ENCODE results near the gene ZNF367. TPM values are rescaled to one million over a fixed set of nuclear protein-coding genes. Genes with fewer than 3 reads are reported as not detected.

The ZNF367 gene
- total RNA-seq, 1 experiment from 2014 or later = 14.0 TPM

DNA sequence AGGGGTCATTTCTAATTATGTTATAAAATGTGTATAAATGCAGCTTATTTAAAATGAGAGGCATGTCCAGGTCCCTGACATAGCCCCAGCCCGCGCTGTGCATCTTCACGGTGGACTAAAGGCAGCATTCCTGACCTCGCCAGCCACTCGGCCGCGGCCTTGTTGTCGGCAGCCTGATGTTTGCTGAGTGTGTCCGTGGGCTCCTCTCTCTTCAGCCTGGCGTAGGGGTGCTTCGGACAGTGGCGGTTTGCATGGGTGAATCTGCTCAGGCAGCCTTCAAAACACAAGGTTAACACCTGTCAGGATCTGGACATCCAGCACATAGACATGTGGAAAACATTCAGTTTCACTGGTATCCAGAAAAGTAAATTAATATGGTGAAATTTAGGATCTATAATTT lies 25.9 kb downstream of the ZNF367 start:
- H3K27me3 ChIP-seq (ENCODE audit: insufficient read depth, low read depth) = no peaks in the 10 kb centered on the region
- ChIA-PET POLR2A (ENCODE audit: unreplicated experiment) (no interaction called here), CTCF (no interaction called here)
- H4K20me1 ChIP-seq (ENCODE audit: insufficient read depth) = no peaks in the 10 kb centered on the region
- H3K36me3 ChIP-seq (ENCODE audit: low read depth) = peaks cover 12% of the 10 kb centered on the region; the same call in 1 of the 2 replicates
- no peaks in the 10 kb centered on the region for H3K9me2 ChIP-seq (ENCODE audit: insufficient read depth)
- no peak overlapping the region for H3K4me3 ChIP-seq
- no TSS peak for BruUV-seq (replicated peaks)
- peaks cover 9% of the 10 kb centered on the region; the same call in 1 of the 2 replicates for H3F3A ChIP-seq (ENCODE audit: insufficient read depth, low read depth)
- no peaks in the 10 kb centered on the region for H3K79me2 ChIP-seq (ENCODE audit: low read depth)
- H3K9me3 ChIP-seq (ENCODE audit: insufficient read depth, low read depth) = no peaks in the 10 kb centered on the region
- no peak overlapping the region for H3K4me2 ChIP-seq
- no peak overlapping the region for H3K27ac ChIP-seq
- TF ChIP-seq CTCF (conservative IDR thresholded peaks at IDR 0.05) (no peak), EZH2 (IDR thresholded peaks at IDR 0.05; ENCODE audit: low read depth) (no peak)
- H2AFZ ChIP-seq = no peak overlapping the region
- DNase-seq = no peak
- intact Hi-C loops (cut with micrococcal nuclease; ENCODE audit: unreplicated experiment) = no loop called here
- no peaks in the 10 kb centered on the region for H3K4me1 ChIP-seq (replicated peaks; ENCODE audit: insufficient read depth)

DNA sequence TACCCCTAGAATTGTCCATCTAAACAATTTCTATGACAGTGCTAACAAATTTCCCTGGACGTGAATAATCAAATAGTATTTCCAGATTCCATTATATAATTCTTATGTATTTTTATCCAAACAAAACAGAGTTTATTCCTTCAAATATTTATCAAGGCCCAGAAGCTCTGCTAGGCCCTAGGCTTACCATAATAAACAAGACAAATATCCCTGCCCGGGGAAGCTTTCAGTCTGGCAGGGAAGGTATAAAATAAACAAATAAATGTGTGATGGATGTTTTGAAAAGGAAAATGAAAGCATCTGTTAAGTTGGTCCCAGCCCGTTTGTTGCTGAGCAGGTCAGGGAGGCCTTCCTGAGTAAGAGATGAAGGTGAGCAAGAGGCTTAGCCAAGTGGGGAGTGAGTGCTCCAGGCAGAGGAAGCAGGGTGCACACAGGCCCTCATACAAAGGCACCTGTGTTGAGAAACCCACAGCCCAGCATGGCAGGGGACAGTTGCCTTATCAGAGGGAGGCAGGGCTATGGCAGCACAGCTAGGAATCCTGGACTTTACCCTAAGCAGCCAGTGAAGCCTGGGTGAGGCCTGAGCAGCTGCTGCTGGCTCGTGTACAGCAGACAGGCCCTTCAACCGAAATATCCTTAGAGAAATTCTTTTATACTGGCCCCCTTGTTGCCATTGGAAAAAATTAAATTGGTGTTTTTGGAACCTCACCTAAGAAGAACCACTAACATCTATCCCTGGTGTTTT lies 27.0 kb downstream of the ZNF367 start:
- ChIA-PET CTCF (interaction anchor here (0.5 to 0.6 kb wide), 3 partner anchors 8 to 25 kb away, joined by 4 to 9 read pairs (median 8); no protein-coding TSS in a partner anchor), POLR2A (ENCODE audit: unreplicated experiment) (no interaction called here)
- no TSS peak for BruUV-seq (replicated peaks)
- H3K27ac ChIP-seq = no peak overlapping the region
- no peaks in the 10 kb centered on the region for H3K27me3 ChIP-seq (ENCODE audit: insufficient read depth, low read depth)
- TF ChIP-seq EZH2 (IDR thresholded peaks at IDR 0.05; ENCODE audit: low read depth) (no peak), CTCF (conservative IDR thresholded peaks at IDR 0.05) (no peak)
- no peaks in the 10 kb centered on the region for H4K20me1 ChIP-seq (ENCODE audit: insufficient read depth)
- H3K9me3 ChIP-seq (ENCODE audit: insufficient read depth, low read depth) = no peaks in the 10 kb centered on the region
- no peaks in the 10 kb centered on the region for H3K4me1 ChIP-seq (replicated peaks; ENCODE audit: insufficient read depth)
- DNase-seq = no peak
- H2AFZ ChIP-seq = no peak overlapping the region
- H3K9me2 ChIP-seq (ENCODE audit: insufficient read depth) = no peaks in the 10 kb centered on the region
- H3K4me3 ChIP-seq = no peak overlapping the region
- H3K79me2 ChIP-seq (ENCODE audit: low read depth) = no peaks in the 10 kb centered on the region
- intact Hi-C loops (cut with micrococcal nuclease; ENCODE audit: unreplicated experiment) = no loop called here
- H3K36me3 ChIP-seq (ENCODE audit: low read depth) = peaks cover 20% of the 10 kb centered on the region; the same call in 1 of the 2 replicates
- no peak overlapping the region for H3K4me2 ChIP-seq
- peaks cover 18% of the 10 kb centered on the region; the same call in 1 of the 2 replicates for H3F3A ChIP-seq (ENCODE audit: insufficient read depth, low read depth)

DNA sequence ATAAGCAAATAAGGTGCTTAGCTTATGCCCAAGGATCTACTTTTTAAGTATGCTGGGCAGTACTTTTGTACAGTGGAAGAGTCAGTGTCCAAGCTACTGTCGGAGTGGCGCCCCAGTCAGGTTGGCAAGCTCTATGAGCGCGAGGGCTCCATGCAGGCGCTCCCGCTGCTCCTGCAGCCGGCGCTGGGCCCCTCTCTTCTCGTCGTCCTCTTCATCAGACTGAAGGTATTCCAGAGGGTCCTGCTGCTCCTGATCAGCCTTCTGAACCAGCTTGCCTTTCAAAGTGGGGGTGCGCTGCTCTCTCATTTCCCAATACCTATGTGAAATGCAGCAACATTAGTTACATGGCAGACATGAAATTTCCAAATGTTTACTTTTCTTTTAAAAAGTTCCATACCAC lies 30.0 kb downstream of the ZNF367 start:
- Histone ChIP-seq H3K4me3 (no peak overlapping the region), H3K79me2 (ENCODE audit: low read depth) (no peaks in the 10 kb centered on the region), H3K27me3 (ENCODE audit: insufficient read depth, low read depth) (no peaks in the 10 kb centered on the region), H2AFZ (no peak overlapping the region), H3K4me2 (no peak overlapping the region), H4K20me1 (ENCODE audit: insufficient read depth) (no peaks in the 10 kb centered on the region), H3K4me1 (replicated peaks; ENCODE audit: insufficient read depth) (peaks cover 7% of the 10 kb centered on the region), H3F3A (ENCODE audit: insufficient read depth, low read depth) (peaks cover 27% of the 10 kb centered on the region), H3K9me2 (ENCODE audit: insufficient read depth) (no peaks in the 10 kb centered on the region), H3K36me3 (ENCODE audit: low read depth) (peaks cover 16% of the 10 kb centered on the region; the same call in 1 of the 2 replicates), H3K9me3 (ENCODE audit: insufficient read depth, low read depth) (no peaks in the 10 kb centered on the region), H3K27ac (no peak overlapping the region)
- intact Hi-C loops (cut with micrococcal nuclease; ENCODE audit: unreplicated experiment) = no loop called here
- CTCF ChIA-PET = no interaction called here
- BruUV-seq (replicated peaks) = no TSS peak
- DNase-seq = no peak
- TF ChIP-seq CTCF (conservative IDR thresholded peaks at IDR 0.05) (no peak), EZH2 (IDR thresholded peaks at IDR 0.05; ENCODE audit: low read depth) (no peak)
- POLR2A ChIA-PET (ENCODE audit: unreplicated experiment) = no interaction called here
